Spleen (tissue), 11 donors: ENCODE data around the gene CEP135. TPM values are rescaled to one million over a fixed set of nuclear protein-coding genes. Genes with fewer than 3 reads are reported as not detected.

Source experiments
- DNase-seq: peaks from one replicate; pipeline ENCODE4 v3.0.0-alpha.2; 2020
- H3K27ac ChIP-seq, 8 donors: fragments of 200-600 bp; sonication (generic) in 7 of 8; 1 replicate in 4 of 8; 2 replicates in 4 of 8; pipeline versions ENCODE4 v1.5.0 to v1.8.0; 2016 to 2021; ENCODE audit warnings: inconsistent platforms in 4 of 8, mild to moderate bottlenecking in 4 of 8, moderate library complexity in 1 of 8
- H3K27me3 ChIP-seq, 7 donors: fragments of 200-600 bp; sonication (generic) in 6 of 7; replicated peaks in 1 of 7; 1 replicate in 4 of 7; 2 replicates in 3 of 7; pipeline versions ENCODE4 v1.5.0 to v1.8.0; 2016 to 2021; ENCODE audit warnings: inconsistent platforms in 3 of 7, mild to moderate bottlenecking in 1 of 7
- H3K36me3 ChIP-seq, 6 donors: fragments of 200-600 bp; sonication (generic) in 5 of 6; 1 replicate in 4 of 6; 2 replicates in 2 of 6; pipeline versions ENCODE4 v1.5.0 to v1.8.0; 2016 to 2021; ENCODE audit warnings: inconsistent platforms in 2 of 6
- H3K4me1 ChIP-seq, 6 donors: fragments of 200-600 bp; sonication (generic) in 5 of 6; 1 replicate in 3 of 6; 2 replicates in 3 of 6; pipeline versions ENCODE4 v1.5.0 to v1.8.0; 2016 to 2021; ENCODE audit warnings: inconsistent platforms in 3 of 6
- H3K4me3 ChIP-seq, 8 donors: fragments of 200-600 bp; sonication (generic) in 7 of 8; 1 replicate in 4 of 8; 2 replicates in 4 of 8; pipeline versions ENCODE4 v1.5.0 to v1.8.0; 2016 to 2021; ENCODE audit warnings: inconsistent platforms in 4 of 8, mild to moderate bottlenecking in 4 of 8, moderate library complexity in 2 of 8
- H3K9me3 ChIP-seq, 8 donors: fragments of 200-600 bp; sonication (generic) in 7 of 8; 1 replicate in 4 of 8; 2 replicates in 4 of 8; pipeline versions ENCODE4 v1.5.0 to v1.8.0; 2016 to 2021; ENCODE audit warnings: inconsistent platforms in 4 of 8
- CTCF ChIP-seq, 11 experiments: fragments of 200-600 bp in 7 of 11; fragments of 450-650 bp in 4 of 11; sonication (generic) in 4 of 11; IDR thresholded peaks in 8 of 11; conservative IDR thresholded peaks in 3 of 11; 1 replicate in 7 of 11; 2 replicates in 4 of 11; pipeline versions ENCODE4 v1.4.0 to v1.8.0; 2016 to 2021; ENCODE audit warnings: antibody characterized with exemption in 11 of 11, inconsistent platforms in 4 of 11, mild to moderate bottlenecking in 1 of 11
- POLR2A ChIP-seq, 3 donors: fragments of 450-650 bp; IDR thresholded peaks; one replicate each; pipeline ENCODE4 v1.5.1; 2017; ENCODE audit warnings: antibody characterized with exemption in 3 of 3, mild to moderate bottlenecking in 1 of 3
- POLR2AphosphoS5 ChIP-seq, 3 donors: sonication (generic); formaldehyde crosslinking; IDR thresholded peaks; one replicate each; pipeline ENCODE4 v1.5.1; 2017; ENCODE audit warnings: antibody characterized with exemption in 3 of 3
- WGBS, 5 donors: extraction: QIAGEN DNeasy Blood & Tissue Kit in 3 of 5; methylation state at CpG; one replicate each; pipeline versions ENCODE4 v1.1.5 to v1.1.7; 2013 to 2018; 5-methylcytosine and 5-hydroxymethylcytosine counted together
- intact Hi-C: fragments of 100-400 bp; cut with DNase I; formaldehyde crosslinking; loops from one replicate; pipeline ENCODE4 v1.15.0; 2023; ENCODE audit warnings: low total_unique reads
- polyA plus RNA-seq, 3 donors: library from polyadenylated mRNA; stranded (reverse); fragments of 200-250 nt; gene quantifications; one replicate each; pipeline ENCODE4 v1.2.1, GENCODE V29; 2013
- total RNA-seq, 7 donors: library from RNA; depleted of rRNA in 3 of 7; stranded (reverse); fragments of >200 nt in 3 of 7; fragmentation: NEBNext Ultra II Directional in 4 of 7; extraction: Animal tissue kit (Norgen Biotek cat#: 25700) in 4 of 7; gene quantifications; one replicate each; pipeline versions ENCODE4 v1.1.0 to v1.2.1, GENCODE V29; 2016 to 2021
- donor health status: healthy with polysubstance abuse.
- donor health status: DM: no; HTN: no; CAD: no; lungs with moderate emphysema.
- donor health status: DM: no; HTN: no; CAD: no.
- donor health status: Bipolar disorder and iron deficiency.
- donor health status: healthy.
- donor health status: DM: no; HTN: no; CAD: no.
- donor health status: DM: yes; HTN: yes; CAD: no.

CEP135 gene
- total and polyA plus RNA-seq, 10 donors: 2.7 to 21.5 (median 14.2) TPM

GRCh38 chr4:56003606-56004005, 54.9 kb downstream of the CEP135 start:
- no peak for DNase-seq
- WGBS, 5 donors: 94 to 99% (median 97%) methylated on average over 3 of the region's 3 CpGs
- Histone ChIP-seq H3K27me3 (no peaks in the 10 kb centered on the region), H3K27ac (no peak overlapping the region), H3K36me3 (peaks cover 0 to 96% (median 41%) of the 10 kb centered on the region in 6 donors), H3K4me3 (no peak overlapping the region), H3K4me1 (no peaks in the 10 kb centered on the region), H3K9me3 (peaks cover 0 to 16% (median 0%) of the 10 kb centered on the region in 8 donors)
- intact Hi-C loops: no loop called here
- TF ChIP-seq POLR2A (IDR thresholded peaks at IDR 0.05): no peak
- TF ChIP-seq POLR2AphosphoS5 (IDR thresholded peaks at IDR 0.05): no peak
- no peak for TF ChIP-seq CTCF (IDR thresholded peaks at IDR 0.05 in 8 of 11, conservative IDR thresholded peaks at IDR 0.05 in 3 of 11)

- Histone ChIP-seq H3K27ac (no peak overlapping the region), H3K27me3 (no peaks in the 10 kb centered on the region), H3K36me3 (peaks cover 0 to 96% (median 41%) of the 10 kb centered on the region in 6 donors), H3K4me1 (no peaks in the 10 kb centered on the region), H3K9me3 (peaks cover 0 to 16% (median 0%) of the 10 kb centered on the region in 8 donors), H3K4me3 (no peak overlapping the region)
- no peak for TF ChIP-seq POLR2AphosphoS5 (IDR thresholded peaks at IDR 0.05)
- no peak for TF ChIP-seq CTCF (IDR thresholded peaks at IDR 0.05 in 8 of 11, conservative IDR thresholded peaks at IDR 0.05 in 3 of 11)
- TF ChIP-seq POLR2A (IDR thresholded peaks at IDR 0.05): no peak
- intact Hi-C loops: no loop called here
- WGBS, 5 donors: 97 to 99% (median 97%) methylated on average over 2 of the region's 2 CpGs
- DNase-seq: no peak
Measured at GRCh38 chr4:56004235-56004634, 55.5 kb downstream of the CEP135 start.

GRCh38 chr4:56007154-56007553, 58.4 kb downstream of the CEP135 start:
- Histone ChIP-seq H3K4me3 (no peak overlapping the region), H3K9me3 (peaks cover 0 to 14% (median 0%) of the 10 kb centered on the region in 8 donors), H3K36me3 (peaks cover 4 to 100% (median 46%) of the 10 kb centered on the region in 6 donors), H3K27me3 (no peaks in the 10 kb centered on the region), H3K4me1 (no peaks in the 10 kb centered on the region), H3K27ac (no peak overlapping the region)
- intact Hi-C loops: no loop called here
- no peak for TF ChIP-seq CTCF (IDR thresholded peaks at IDR 0.05 in 8 of 11, conservative IDR thresholded peaks at IDR 0.05 in 3 of 11)
- TF ChIP-seq POLR2AphosphoS5 (IDR thresholded peaks at IDR 0.05): no peak
- no peak for TF ChIP-seq POLR2A (IDR thresholded peaks at IDR 0.05)
- no peak for DNase-seq

GRCh38 chr4:56008206-56008605, 59.5 kb downstream of the CEP135 start:
- H3K4me1 ChIP-seq: no peaks in the 10 kb centered on the region
- peaks cover 4 to 100% (median 53%) of the 10 kb centered on the region in 6 donors for H3K36me3 ChIP-seq
- DNase-seq: no peak
- no peaks in the 10 kb centered on the region for H3K27me3 ChIP-seq
- H3K27ac ChIP-seq: no peak overlapping the region
- TF ChIP-seq CTCF (IDR thresholded peaks at IDR 0.05 in 8 of 11, conservative IDR thresholded peaks at IDR 0.05 in 3 of 11) (no peak), POLR2A (IDR thresholded peaks at IDR 0.05) (no peak), POLR2AphosphoS5 (IDR thresholded peaks at IDR 0.05) (no peak)
- H3K4me3 ChIP-seq: no peak overlapping the region
- intact Hi-C loops: no loop called here
- peaks cover 0 to 7% (median 0%) of the 10 kb centered on the region in 8 donors for H3K9me3 ChIP-seq
